NCI-H1105 treated with DMSO at 0.1 percent for 48 hours (cell line): Measurements from ENCODE around the gene NHSL2.
A peak's percentile ranks its signal among the peaks of the same experiment; 100 is the strongest.

Source experiments
- DNase-seq: peaks from one replicate; lab custom pipeline; 2025; lab: John Stamatoyannopoulos, UW

The NHSL2 gene

GRCh38 chrX:72110051-72110875 lies 199.6 kb downstream of the NHSL2 start:
- no peak for DNase-seq

GRCh38 chrX:72110876-72111708 lies 200.4 kb downstream of the NHSL2 start:
- DNase-seq = no peak

- no peak for DNase-seq
These were observed 202.8 kb downstream of the NHSL2 start for GRCh38 chrX:72113461-72113860.

- no peak for DNase-seq
These were observed 203.7 kb downstream of the NHSL2 start for GRCh38 chrX:72114306-72114705.

GRCh38 chrX:72114807-72115206 lies 204.2 kb downstream of the NHSL2 start:
- no peak for DNase-seq

GRCh38 chrX:72115380-72115779 lies 204.7 kb downstream of the NHSL2 start:
- DNase-seq = no peak

- DNase-seq = no peak
These were observed 207.1 kb downstream of the NHSL2 start for GRCh38 chrX:72117636-72118210.

GRCh38 chrX:72120837-72121236 lies 210.2 kb downstream of the NHSL2 start:
- DNase-seq = no peak

GRCh38 chrX:72121383-72121782 lies 210.7 kb downstream of the NHSL2 start:
- no peak for DNase-seq

- no peak for DNase-seq
These were observed 212.1 kb downstream of the NHSL2 start for GRCh38 chrX:72122621-72123337.

GRCh38 chrX:72123471-72124185 lies 213.0 kb downstream of the NHSL2 start:
- DNase-seq = no peak

GRCh38 chrX:72124540-72125201 lies 214.0 kb downstream of the NHSL2 start:
- DNase-seq = no peak

- peak; percentile 39 for DNase-seq
These were observed 214.8 kb downstream of the NHSL2 start for GRCh38 chrX:72125331-72126047.

- DNase-seq = no peak
These were observed 215.4 kb downstream of the NHSL2 start for GRCh38 chrX:72126048-72126415.

GRCh38 chrX:72126539-72127140 lies 216.0 kb downstream of the NHSL2 start:
- DNase-seq = peak; percentile 62

- no peak for DNase-seq
These were observed 216.7 kb downstream of the NHSL2 start for GRCh38 chrX:72127332-72127731.

GRCh38 chrX:72128183-72128834 lies 217.7 kb downstream of the NHSL2 start:
- no peak for DNase-seq

GRCh38 chrX:72128881-72129280 lies 218.2 kb downstream of the NHSL2 start:
- peak; percentile 9 for DNase-seq

- no peak for DNase-seq
These were observed 219.0 kb downstream of the NHSL2 start for GRCh38 chrX:72129661-72130060.
